ENCODE results near the gene C19orf85.

Gene C19orf85

GRCh38 chr19:55474269-55475265, 10.0 kb upstream of the C19orf85 start:
- DNase-seq = no peak

- DNase-seq = no peak
Observed at GRCh38 chr19:55473225-55474012, 8.9 kb upstream of the C19orf85 start.

- DNase-seq = no peak
Observed at GRCh38 chr19:55472463-55472862, 7.9 kb upstream of the C19orf85 start.

- DNase-seq = no peak
Observed at GRCh38 chr19:55471266-55471665, 6.7 kb upstream of the C19orf85 start.

- no peak for DNase-seq
Observed at GRCh38 chr19:55468054-55468393, 3.5 kb upstream of the C19orf85 start.

GRCh38 chr19:55467236-55468053, 2.9 kb upstream of the C19orf85 start:
- DNase-seq = no peak

- DNase-seq = no peak
Observed at GRCh38 chr19:55466241-55466614, 1.7 kb upstream of the C19orf85 start.

GRCh38 chr19:55465460-55466240, 1.1 kb upstream of the C19orf85 start:
- DNase-seq = no peak

GRCh38 chr19:55464039-55464661, 401 bp downstream of the C19orf85 start:
- no peak for DNase-seq

GRCh38 chr19:55463583-55464031, 944 bp downstream of the C19orf85 start:
- DNase-seq = no peak

- no peak for DNase-seq
Observed at GRCh38 chr19:55462722-55463121, 1.8 kb downstream of the C19orf85 start.

- DNase-seq = no peak
Observed at GRCh38 chr19:55461974-55462626, 2.5 kb downstream of the C19orf85 start.

GRCh38 chr19:55461259-55461973, 3.1 kb downstream of the C19orf85 start, which contains the start of gene ISOC2:
ISOC2 (minus strand) TSS chr19:55461642; CDS start chr19:55456486, 5,156 bp downstream.
- peak; percentile 97 for DNase-seq

GRCh38 chr19:55460670-55461258, 3.8 kb downstream of the C19orf85 start:
- peak; percentile 9 for DNase-seq

- DNase-seq = no peak
Observed at GRCh38 chr19:55459950-55460657, 4.4 kb downstream of the C19orf85 start.

GRCh38 chr19:55459551-55459949, 5.0 kb downstream of the C19orf85 start:
- DNase-seq = no peak

- DNase-seq = no peak
Observed at GRCh38 chr19:55457683-55458457, 6.7 kb downstream of the C19orf85 start.

- DNase-seq = no peak
Observed at GRCh38 chr19:55456347-55456746, 8.2 kb downstream of the C19orf85 start.
